ENCODE measurements around the gene GPC6.

- TF ChIP-seq CTCF (conservative IDR thresholded peaks at IDR 0.05) (no peak), ZFX (IDR thresholded peaks at IDR 0.05) (no peak)
Observed at GRCh38 chr13:93283255-93283654, 56.6 kb downstream of the GPC6 start.
